ENCODE results near the gene CRKL.

GRCh38 chr22:20948989-20949388 is 31.8 kb downstream of the CRKL start:
- no peak for TF ChIP-seq CTCF (IDR thresholded peaks at IDR 0.05)
- TF ChIP-seq POLR2A (IDR thresholded peaks at IDR 0.05), result no peak
